Body of pancreas (tissue), 4 donors: ENCODE measurements around the gene UPP2.

Source experiments
- POLR2A ChIP-seq, 3 donors: fragments of 450-650 bp; IDR thresholded peaks; one replicate each; pipeline ENCODE4 v1.6.1; 2016; ENCODE audit warnings: antibody characterized with exemption in 3 of 3, mild to moderate bottlenecking in 2 of 3
- TF ChIP-seq, protein P1 (sequence below), 7 experiments: fragments of 450-650 bp in 4 of 7; fragments of 200-600 bp in 3 of 7; sonication (generic) in 3 of 7; IDR thresholded peaks; one replicate each; pipeline ENCODE4 v1.5.1; 2016 to 2019; ENCODE audit warnings: antibody characterized with exemption in 7 of 7

DNA sequence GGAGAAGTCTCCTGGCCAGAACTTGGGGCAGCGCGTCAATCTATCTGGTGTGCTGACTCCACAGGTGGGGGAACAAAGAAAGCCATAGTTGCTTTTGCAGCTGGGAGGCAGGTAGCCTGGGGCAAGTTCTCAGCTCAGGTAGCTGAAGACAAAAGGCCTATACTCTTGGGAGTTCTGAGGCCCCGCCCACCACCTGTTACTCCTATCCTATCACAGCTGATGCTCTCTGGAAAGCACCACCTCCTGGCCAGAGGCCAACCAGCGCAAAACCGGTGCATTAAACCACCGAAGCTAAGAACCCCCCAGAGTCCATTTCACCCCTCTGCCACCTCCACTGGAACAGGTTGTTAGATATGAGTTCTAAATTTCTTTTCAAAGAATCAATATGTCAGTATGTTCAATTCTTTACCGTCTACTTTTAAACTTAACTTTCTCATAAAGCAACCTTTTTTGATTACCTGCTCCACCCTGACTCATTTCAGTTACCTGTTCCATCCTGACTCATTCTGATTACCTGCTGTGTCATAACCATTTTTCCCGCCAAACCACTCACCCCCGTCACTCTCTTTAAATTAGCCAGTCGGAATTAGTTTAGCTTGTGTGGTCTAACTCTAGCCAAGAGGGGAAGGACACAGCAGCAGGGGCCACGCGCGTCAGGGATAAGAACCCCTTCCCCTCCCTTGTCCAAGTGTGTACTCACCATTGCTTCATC lies 43.4 kb downstream of the UPP2 start:
- TF ChIP-seq POLR2A (IDR thresholded peaks at IDR 0.05) = no peak
- TF ChIP-seq, protein P1, sequence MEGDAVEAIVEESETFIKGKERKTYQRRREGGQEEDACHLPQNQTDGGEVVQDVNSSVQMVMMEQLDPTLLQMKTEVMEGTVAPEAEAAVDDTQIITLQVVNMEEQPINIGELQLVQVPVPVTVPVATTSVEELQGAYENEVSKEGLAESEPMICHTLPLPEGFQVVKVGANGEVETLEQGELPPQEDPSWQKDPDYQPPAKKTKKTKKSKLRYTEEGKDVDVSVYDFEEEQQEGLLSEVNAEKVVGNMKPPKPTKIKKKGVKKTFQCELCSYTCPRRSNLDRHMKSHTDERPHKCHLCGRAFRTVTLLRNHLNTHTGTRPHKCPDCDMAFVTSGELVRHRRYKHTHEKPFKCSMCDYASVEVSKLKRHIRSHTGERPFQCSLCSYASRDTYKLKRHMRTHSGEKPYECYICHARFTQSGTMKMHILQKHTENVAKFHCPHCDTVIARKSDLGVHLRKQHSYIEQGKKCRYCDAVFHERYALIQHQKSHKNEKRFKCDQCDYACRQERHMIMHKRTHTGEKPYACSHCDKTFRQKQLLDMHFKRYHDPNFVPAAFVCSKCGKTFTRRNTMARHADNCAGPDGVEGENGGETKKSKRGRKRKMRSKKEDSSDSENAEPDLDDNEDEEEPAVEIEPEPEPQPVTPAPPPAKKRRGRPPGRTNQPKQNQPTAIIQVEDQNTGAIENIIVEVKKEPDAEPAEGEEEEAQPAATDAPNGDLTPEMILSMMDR (IDR thresholded peaks at IDR 0.05) = no peak
